HG03520 (cell line): ENCODE measurements around the gene SCAMP4.
"Not testable (repeated sequence)": the region's sequence is repeated elsewhere in the genome, so short reads cannot be mapped to it uniquely, and the experiment has no call there.

Source experiments
- ATAC-seq: cut with Tn5 transposase; IDR thresholded peaks from one replicate; pipeline ENCODE4 v1.9.1; 2021; ENCODE audit warnings: mild to moderate bottlenecking, moderate library complexity; ENCODE audit not compliant: unreplicated experiment

The SCAMP4 gene

DNA sequence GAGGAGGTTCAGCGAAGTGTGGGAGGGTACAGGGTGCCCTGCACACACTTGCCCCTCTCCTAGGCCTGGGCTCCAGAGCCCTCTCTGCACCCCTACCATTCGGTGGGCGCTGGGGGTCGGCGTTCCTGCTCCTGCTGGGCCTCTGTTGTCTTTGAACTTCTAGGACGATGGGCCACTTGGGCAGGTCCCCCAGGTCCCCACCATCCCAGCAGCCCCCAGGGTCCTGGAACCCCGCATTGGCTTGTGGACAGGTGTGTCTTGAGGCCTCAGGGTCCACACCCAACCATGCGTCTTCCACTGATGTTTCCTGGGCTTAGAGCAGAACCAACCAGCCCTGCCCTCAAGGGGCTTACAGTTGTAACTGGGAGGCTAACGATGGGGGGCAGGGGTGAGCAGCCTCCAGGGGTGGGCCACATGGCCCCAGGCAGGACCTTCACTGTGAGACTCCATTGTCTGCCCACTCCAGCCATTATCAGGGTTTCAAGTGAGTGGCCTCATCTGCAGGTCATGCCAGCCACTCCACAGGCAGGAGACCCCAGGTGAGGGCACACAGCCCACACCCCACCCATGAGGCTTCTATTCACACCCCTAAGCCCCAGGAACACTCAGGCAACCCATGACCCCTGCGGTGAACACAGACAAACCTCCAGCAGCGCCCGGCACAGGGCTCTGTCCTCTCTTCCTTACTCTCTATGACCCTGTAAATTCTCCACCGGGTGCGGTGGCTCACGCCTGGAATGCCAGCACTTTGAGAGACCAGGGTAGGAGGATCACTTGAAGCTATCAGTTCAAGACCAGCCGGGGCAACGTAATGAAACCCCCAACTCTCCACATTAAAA lies 39.8 kb upstream of the SCAMP4 start:
- no peak for ATAC-seq

DNA sequence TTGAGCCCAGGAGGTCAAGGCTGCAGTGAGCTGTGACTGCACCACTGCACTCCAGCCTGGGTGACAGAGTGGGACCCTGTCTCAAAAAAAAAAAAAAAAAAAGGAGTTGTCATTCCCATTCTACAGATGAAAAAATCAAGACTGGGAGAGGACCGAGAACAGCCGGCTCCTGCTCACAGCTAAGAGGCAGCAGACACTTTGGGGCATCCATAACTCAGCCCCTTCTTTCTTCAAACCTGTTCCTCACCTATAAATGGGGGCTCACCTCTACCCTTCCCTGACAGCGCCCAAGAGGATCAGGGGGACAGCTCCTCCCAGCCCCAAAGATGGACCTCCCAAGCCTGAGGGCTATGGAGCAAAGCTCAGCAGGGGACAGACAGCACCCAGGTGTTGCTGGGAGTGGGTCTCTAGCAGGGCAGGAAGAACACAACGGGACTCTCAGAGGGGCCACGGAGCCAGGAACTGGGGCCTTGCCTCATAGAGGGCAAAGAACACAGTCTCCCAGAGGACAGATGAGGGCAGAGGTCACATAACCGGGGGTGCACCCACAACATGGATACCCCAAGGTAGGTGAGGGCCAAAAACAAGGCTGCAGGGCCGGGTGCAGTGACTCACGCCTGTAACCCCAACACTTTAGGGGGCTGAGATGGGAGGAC lies 38.4 kb upstream of the SCAMP4 start:
- ATAC-seq = no peak

DNA sequence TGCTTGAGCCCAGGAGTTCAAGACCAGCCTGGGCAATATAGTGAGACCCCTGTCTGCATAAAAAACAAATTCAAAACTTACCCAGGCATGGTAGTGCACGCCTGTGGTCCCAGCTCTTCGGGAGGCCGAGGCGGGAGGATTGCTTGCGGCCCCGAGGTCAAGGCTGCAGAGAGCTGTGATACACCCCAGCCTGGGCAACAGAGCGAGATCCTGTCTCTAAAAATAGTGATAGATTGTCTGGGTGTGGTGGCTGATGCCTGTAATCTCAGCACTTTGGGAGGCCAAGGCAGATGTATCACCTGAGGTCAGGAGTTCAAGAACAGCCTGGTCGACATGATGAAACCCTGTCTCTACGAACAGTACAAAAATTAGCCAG lies 37.9 kb upstream of the SCAMP4 start:
- no peak for ATAC-seq

DNA sequence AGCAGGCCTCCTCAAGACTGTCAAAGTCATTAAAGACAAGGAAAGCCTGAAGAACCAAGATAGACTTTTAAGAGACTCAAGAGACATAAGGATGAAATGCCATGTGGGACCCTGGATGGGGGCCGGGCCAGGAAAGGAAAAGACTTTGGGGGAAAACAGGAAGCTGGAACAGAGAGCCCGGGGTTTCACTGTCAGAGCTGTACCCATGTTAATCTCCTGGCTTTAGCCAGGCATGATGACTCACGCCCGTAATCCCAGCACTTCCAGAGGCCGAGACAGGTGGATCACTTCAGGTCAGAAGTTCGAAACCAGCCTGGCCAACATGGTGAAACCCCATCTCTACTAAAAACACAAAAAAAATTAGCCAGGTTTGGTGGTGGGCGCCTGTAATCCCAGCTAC lies 36.2 kb upstream of the SCAMP4 start:
- no peak for ATAC-seq

DNA sequence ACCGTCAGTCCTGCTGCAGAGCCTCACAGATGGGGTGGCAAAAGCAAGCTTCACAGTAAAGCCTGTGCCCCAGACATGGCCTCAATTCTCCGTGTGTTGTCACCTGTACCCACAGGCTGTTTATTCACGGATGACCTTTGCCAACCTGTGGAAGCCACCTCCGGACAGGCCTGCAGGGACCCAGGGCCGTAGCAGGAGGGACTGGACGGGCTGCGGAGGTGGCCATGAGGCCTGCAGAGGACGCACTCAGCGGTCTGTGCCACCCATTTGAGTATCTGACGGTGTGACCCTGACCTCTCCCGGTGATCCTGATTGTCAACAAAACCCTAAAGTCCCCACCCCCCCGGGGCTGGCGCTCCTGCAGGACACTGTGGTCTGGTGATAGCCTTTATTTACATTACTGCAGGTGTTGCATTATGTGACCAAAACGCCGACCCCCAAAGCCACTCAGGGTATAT lies 34.0 kb upstream of the SCAMP4 start:
- ATAC-seq = no peak

- no peak for ATAC-seq
Observed at GRCh38 chr19:1871630-1872029, 33.6 kb upstream of the SCAMP4 start.

- ATAC-seq = no peak
Observed at GRCh38 chr19:1872807-1873523, 32.2 kb upstream of the SCAMP4 start.

- no peak for ATAC-seq
Observed at GRCh38 chr19:1873524-1874473, 31.4 kb upstream of the SCAMP4 start.

GRCh38 chr19:1874554-1875185 lies 30.5 kb upstream of the SCAMP4 start:
- ATAC-seq = no peak

DNA sequence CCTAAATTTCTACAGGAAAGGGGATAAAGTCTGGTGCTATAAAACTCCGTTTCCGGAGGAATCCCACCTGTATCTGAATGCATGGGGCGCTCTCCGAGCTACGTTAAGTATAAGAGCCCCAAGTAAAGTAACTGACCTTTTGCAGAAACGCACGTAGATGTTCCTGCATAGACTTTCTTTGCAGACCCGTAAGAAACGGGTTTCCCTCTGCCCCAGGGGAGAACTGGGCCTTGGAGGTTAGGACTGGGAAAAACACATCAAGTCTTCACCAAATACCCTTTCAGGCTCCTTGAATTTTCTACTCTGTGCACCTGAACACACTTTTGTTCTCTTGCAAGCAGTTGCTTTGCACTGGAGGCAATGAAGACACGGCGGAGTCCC lies 29.9 kb upstream of the SCAMP4 start:
- not testable (repeated sequence) for ATAC-seq

- ATAC-seq = peak; percentile 80
Observed at GRCh38 chr19:1875646-1876495, 29.3 kb upstream of the SCAMP4 start.

DNA sequence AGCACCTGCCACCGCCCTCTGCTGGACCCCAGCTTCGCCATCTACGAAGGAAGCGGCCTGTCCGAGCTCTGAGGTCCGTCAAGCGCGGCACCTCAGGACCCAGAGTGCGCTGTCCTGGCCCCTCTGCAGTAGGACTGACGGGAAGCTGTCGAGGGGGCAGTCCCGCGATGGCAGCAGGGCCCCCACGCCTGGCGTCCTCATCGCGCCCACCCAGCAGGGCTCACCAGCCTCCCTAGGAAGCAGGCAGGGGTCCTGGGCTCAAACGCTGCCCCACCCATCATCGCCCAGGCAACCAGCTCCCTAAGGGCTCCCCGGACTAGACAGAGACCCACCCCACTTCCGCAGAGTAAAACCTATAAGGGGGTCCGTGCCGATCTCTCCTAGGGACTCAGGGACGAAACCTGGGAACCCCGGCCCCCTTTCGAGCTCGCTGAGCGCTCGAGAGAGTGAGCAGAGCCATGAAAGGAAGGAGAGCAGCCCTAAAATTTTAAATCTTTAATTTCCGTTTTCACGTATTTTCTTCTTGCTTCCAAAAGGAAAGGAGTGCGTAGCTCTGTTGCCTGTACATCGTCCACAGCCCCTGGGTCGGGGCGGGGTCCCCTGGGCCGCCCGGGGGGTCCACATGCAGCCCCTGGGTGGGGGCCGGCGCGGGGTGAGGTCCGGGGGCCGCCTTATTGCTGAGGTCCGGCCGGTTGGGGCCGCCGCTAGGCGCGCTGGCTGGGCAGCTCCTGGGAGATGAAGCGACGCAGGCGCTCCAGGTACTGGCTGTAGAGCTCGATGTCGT lies 28.5 kb upstream of the SCAMP4 start:
- ATAC-seq = not testable (repeated sequence)

DNA sequence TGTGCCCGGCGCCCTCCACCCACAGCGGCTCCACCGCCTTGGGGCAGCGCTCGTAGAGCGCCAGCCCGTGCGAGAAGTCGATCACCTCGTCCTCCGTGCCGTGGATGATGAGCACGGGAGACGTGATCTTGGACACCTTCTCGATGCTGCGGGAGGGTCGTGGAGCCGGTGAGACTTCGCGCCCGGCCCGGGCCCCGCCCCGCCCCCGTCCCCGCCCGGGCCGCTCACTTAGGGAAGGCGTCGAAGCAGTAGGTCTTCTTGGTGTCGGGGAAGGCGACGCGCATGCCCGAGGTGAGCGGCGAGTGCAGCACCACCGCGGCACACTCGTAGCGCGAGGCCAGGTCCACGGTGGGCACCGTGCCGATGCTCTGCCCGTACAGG lies 27.9 kb upstream of the SCAMP4 start:
- ATAC-seq = not testable (repeated sequence)

- not testable (repeated sequence) for ATAC-seq
Observed at GRCh38 chr19:1878583-1878982, 26.6 kb upstream of the SCAMP4 start.

DNA sequence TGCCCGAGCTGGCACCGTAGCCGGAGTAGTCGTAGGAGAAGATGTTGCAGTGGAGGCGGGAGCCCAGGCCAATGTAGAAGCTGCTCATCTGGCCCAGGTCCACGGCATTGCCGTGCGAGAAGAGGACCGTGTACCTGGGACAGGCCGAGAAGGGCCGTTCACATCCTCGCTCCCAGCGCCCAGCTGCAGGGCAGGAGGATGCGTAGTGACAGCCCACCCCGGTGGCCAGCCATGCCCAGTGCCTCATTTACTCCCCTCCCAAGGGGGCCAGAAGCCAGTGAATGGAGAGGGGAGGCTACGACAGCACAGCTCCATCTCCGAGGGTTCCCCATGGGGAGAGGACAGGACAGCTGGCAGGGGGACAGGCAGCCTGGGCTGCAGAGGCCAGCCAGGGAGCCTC lies 25.2 kb upstream of the SCAMP4 start:
- not testable (repeated sequence) for ATAC-seq

- no peak for ATAC-seq
Observed at GRCh38 chr19:1880611-1881392, 24.4 kb upstream of the SCAMP4 start.

GRCh38 chr19:1881393-1882088 lies 23.7 kb upstream of the SCAMP4 start:
- ATAC-seq = not testable (repeated sequence)
